Activated CD4-positive, alpha-beta T cell treated with anti-CD3 and anti-CD28 coated beads, Interleukin-2, amount 50 U/mL, for 16 hours (primary cell): ENCODE results near the gene COQ10B.
A peak's percentile ranks its signal among the peaks of the same experiment; 100 is the strongest.
"Not testable (repeated sequence)": the region's sequence is repeated elsewhere in the genome, so short reads cannot be mapped to it uniquely, and the experiment has no call there.

Experiments used
- DNase-seq: peaks from one replicate; pipeline ENCODE4 v3.0.0-alpha.2; 2020

COQ10B gene

GRCh38 chr2:197453123-197453913 lies at the start of gene COQ10B:
COQ10B (plus strand) TSS chr2:197453552; CDS start chr2:197453561, 9 bp downstream.
- DNase-seq, result peak; percentile 100

GRCh38 chr2:197405582-197405981 lies 47.8 kb upstream of the COQ10B start:
- DNase-seq, result no peak

- no peak for DNase-seq
Measured at GRCh38 chr2:197414039-197414438, 39.3 kb upstream of the COQ10B start.

- no peak for DNase-seq
Measured at GRCh38 chr2:197414515-197414914, 38.8 kb upstream of the COQ10B start.

GRCh38 chr2:197416268-197416667 lies 37.1 kb upstream of the COQ10B start:
- DNase-seq, result no peak

GRCh38 chr2:197419438-197419837 lies 33.9 kb upstream of the COQ10B start:
- DNase-seq, result no peak

GRCh38 chr2:197423307-197423706 lies 30.0 kb upstream of the COQ10B start:
- DNase-seq, result no peak

- no peak for DNase-seq
Measured at GRCh38 chr2:197425550-197425949, 27.8 kb upstream of the COQ10B start.

GRCh38 chr2:197426723-197427603 lies 26.4 kb upstream of the COQ10B start:
- no peak for DNase-seq

GRCh38 chr2:197427986-197428385 lies 25.4 kb upstream of the COQ10B start:
- no peak for DNase-seq

- no peak for DNase-seq
Measured at GRCh38 chr2:197431858-197432257, 21.5 kb upstream of the COQ10B start.

GRCh38 chr2:197432527-197432926 lies 20.8 kb upstream of the COQ10B start:
- DNase-seq, result not testable (repeated sequence)

- DNase-seq, result peak; percentile 41
Measured at GRCh38 chr2:197433780-197434438, 19.4 kb upstream of the COQ10B start.

- peak; percentile 99 for DNase-seq
Measured at GRCh38 chr2:197434541-197435513, 18.5 kb upstream of the COQ10B start, which contains the start of gene SF3B1. SF3B1 (minus strand) TSS chr2:197435028; CDS start chr2:197434999, 29 bp downstream.

GRCh38 chr2:197435598-197436420 lies 17.5 kb upstream of the COQ10B start:
- no peak for DNase-seq

- DNase-seq, result no peak
Measured at GRCh38 chr2:197437380-197437779, 16.0 kb upstream of the COQ10B start.

- no peak for DNase-seq
Measured at GRCh38 chr2:197442857-197443256, 10.5 kb upstream of the COQ10B start.

GRCh38 chr2:197445746-197446145 lies 7.6 kb upstream of the COQ10B start:
- DNase-seq, result no peak

GRCh38 chr2:197446844-197447243 lies 6.5 kb upstream of the COQ10B start:
- no peak for DNase-seq

GRCh38 chr2:197450465-197450864 lies 2.9 kb upstream of the COQ10B start:
- DNase-seq, result no peak

GRCh38 chr2:197450935-197451358 lies 2.4 kb upstream of the COQ10B start:
- not testable (repeated sequence) for DNase-seq
